Measurements from ENCODE around the gene PEX5L. TPM values are rescaled to one million over a fixed set of nuclear protein-coding genes. Genes with fewer than 3 reads are reported as not detected.
A peak's percentile ranks its signal among the peaks of the same experiment; 100 is the strongest.

Gene PEX5L
- total and polyA plus RNA-seq, 10 of the 15 experiments (the other 5 are each of a cell fraction or from before 2014, with no cell fraction given), result 0.11 to 17.0 (median 0.50) TPM

DNA sequence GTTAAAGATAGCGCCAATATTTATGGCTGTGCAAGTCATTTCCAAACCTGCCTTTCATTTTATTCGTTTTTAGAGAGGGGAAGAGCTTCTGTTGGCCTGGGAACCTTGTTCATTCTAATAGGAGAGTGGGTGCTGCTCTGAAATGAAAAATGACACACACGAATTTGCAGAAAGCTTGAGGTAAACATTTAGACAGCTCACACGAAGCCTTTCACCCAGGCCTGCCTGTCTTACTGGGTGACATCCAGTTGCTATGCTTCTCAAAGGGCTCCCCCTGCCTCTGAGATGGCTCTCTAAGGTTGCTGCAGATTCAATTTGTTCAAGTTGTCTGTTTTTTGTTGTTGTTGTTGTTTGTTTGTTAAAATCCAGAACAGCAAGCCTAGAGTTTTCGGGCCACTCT is 18.2 kb downstream of the PEX5L start (continued):
- TF ChIP-seq FOXM1 (IDR thresholded peaks at IDR 0.05; ENCODE audit: low read depth, low read length) (no peak), SIN3A (IDR thresholded peaks at IDR 0.05; ENCODE audit: low read depth, low read length) (no peak), LARP7 (IDR thresholded peaks at IDR 0.05) (no peak), MYB (IDR thresholded peaks at IDR 0.05; ENCODE audit: borderline replicate concordance, low read depth, low read length) (no peak), SIX5 (IDR thresholded peaks at IDR 0.05; ENCODE audit: low read depth, low read length, severe bottlenecking) (no peak), ZNF207 (IDR thresholded peaks at IDR 0.05; ENCODE audit: borderline replicate concordance) (no peak), ASH2L (IDR thresholded peaks at IDR 0.05; ENCODE audit: borderline replicate concordance, low read depth) (no peak), ZBED1 (IDR thresholded peaks at IDR 0.05; ENCODE audit: borderline replicate concordance) (no peak)
- TF ChIP-seq, protein P1, sequence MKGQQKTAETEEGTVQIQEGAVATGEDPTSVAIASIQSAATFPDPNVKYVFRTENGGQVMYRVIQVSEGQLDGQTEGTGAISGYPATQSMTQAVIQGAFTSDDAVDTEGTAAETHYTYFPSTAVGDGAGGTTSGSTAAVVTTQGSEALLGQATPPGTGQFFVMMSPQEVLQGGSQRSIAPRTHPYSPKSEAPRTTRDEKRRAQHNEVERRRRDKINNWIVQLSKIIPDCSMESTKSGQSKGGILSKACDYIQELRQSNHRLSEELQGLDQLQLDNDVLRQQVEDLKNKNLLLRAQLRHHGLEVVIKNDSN (IDR thresholded peaks at IDR 0.05; ENCODE audit: borderline replicate concordance, extremely low read length, insufficient read depth, low read depth, low read length), result no peak
- TF ChIP-seq, protein P2, sequence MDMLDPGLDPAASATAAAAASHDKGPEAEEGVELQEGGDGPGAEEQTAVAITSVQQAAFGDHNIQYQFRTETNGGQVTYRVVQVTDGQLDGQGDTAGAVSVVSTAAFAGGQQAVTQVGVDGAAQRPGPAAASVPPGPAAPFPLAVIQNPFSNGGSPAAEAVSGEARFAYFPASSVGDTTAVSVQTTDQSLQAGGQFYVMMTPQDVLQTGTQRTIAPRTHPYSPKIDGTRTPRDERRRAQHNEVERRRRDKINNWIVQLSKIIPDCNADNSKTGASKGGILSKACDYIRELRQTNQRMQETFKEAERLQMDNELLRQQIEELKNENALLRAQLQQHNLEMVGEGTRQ (IDR thresholded peaks at IDR 0.05; ENCODE audit: borderline replicate concordance, low read depth, low read length), result no peak
- TF ChIP-seq, protein P3, sequence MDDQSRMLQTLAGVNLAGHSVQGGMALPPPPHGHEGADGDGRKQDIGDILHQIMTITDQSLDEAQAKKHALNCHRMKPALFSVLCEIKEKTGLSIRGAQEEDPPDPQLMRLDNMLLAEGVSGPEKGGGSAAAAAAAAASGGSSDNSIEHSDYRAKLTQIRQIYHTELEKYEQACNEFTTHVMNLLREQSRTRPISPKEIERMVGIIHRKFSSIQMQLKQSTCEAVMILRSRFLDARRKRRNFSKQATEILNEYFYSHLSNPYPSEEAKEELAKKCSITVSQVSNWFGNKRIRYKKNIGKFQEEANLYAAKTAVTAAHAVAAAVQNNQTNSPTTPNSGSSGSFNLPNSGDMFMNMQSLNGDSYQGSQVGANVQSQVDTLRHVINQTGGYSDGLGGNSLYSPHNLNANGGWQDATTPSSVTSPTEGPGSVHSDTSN (IDR thresholded peaks at IDR 0.05; ENCODE audit: insufficient replicate concordance, low read depth, low read length), result peak; percentile 45
- TF ChIP-seq, protein P4, sequence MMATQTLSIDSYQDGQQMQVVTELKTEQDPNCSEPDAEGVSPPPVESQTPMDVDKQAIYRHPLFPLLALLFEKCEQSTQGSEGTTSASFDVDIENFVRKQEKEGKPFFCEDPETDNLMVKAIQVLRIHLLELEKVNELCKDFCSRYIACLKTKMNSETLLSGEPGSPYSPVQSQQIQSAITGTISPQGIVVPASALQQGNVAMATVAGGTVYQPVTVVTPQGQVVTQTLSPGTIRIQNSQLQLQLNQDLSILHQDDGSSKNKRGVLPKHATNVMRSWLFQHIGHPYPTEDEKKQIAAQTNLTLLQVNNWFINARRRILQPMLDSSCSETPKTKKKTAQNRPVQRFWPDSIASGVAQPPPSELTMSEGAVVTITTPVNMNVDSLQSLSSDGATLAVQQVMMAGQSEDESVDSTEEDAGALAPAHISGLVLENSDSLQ (IDR thresholded peaks at IDR 0.05), result peak; percentile 66; the same call in 1 of the 2 replicates
